ENCODE data around the gene ADGRB3.
A peak's percentile ranks its signal among the peaks of the same experiment; 100 is the strongest.
"Not testable (repeated sequence)": the region's sequence is repeated elsewhere in the genome, so short reads cannot be mapped to it uniquely, and the experiment has no call there.

Gene ADGRB3

DNA sequence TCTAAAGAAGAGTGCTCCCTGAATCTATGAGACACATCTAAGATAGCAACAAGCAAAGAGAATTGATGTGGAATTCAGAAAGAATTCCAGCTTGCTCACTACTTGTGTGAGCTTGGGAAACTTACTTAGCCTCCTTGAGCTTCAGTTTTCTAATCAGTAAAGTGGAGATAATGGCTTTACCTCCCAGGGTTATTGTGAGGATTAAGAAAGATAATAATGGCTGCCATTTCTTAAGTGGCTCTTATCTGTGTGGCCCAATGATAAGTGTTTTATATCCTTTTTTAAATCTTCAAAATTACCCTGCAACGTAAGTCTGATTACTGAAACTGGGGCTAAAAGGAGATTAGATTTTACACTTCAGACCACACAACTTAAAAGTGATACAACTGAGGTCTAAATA, 743.2 kb downstream of the ADGRB3 start:
- no peak for DNase-seq

DNA sequence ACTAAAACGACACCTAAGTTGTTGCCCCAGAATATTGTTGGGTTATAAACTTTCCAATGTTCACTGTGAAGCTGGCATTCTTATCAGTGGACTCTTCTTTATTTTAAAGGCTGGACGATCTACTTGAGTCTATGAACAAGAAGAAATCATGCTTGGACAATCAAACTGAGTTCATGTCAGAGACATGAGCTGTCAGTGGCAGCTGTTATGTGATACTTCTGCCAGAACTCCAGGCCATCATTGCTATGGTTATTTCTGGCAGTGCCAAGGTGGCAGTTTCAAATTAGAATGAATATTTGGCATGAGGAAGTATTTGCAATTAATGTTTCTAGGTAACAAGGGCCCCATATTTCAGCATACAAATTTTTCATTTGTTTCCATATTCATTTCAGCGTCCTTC, 744.4 kb downstream of the ADGRB3 start:
- DNase-seq: no peak

DNA sequence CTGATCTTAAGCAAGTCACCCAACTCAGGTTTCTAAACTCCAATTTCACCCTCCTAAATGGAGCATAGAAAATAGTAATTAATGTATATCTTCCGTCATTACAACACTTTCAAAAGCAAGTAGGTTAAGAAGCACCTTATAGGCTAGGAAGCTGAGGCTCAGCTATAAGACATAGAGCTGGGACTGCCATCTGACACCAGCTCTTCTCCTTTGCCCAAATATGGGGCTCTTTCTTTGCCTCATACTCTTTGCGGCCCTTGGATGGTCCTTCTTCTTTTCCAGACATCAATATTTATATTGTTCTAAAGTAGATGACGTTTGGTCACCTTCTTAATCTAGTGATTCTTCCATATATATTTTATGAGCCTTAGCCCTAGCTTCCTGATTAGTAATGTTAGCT, 748.5 kb downstream of the ADGRB3 start:
- DNase-seq: no peak

DNA sequence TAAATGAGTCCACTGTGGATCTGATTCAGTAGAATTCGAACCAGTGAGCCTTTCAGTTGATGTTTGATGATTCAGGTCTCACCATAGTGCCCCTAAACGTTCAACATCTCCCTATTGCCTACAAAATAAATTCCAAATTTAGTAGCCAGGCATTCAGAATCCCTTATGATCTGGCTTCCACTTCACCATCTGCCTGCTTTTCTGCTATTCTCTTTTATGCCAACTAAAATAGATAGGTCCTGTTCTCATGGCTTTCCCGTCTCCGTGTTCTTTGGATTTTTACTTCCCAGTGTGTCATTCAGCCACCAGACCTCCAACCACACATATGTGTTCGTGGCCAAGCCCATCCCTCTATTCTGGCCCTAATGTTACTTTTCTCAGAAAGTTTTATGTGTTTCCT, 751.3 kb downstream of the ADGRB3 start:
- DNase-seq: no peak

DNA sequence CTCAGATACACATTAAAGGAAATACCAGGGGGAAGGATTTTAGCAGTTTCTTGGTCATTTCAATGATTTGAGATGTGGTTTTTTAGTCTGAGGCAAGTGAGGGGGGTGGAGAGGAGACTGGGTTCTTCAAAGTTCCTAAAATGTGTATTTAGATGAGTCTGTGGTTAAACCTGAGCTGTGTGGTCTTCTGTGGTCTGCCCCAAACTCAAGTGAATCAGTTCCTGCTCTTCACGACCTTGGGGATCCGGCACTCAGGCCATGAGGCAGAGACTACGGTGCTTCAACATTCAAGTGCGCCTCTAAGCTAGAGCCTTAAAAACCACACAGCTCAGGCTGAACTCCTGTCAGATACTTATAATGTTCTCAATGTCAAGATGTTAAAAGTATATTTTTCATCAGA, 755.0 kb downstream of the ADGRB3 start:
- DNase-seq: peak; percentile 4

DNA sequence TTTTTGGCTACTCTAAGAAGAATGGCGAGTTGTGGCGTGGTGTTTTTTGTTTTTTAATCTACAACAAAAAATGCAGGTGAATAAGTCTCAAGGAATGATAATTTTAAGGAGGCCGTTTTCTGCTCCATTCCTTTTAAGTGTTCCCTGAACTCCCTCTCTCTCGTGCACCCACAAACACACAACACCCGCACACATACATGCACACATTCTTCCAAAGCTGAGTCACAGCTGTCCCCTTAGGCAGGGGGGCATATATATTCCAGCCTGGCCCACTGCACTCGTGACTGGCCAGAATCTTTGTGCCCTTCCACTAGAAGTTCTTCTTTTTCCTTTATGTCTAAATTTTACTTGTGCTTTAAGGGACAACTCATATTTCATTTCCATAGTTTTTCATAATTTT, 756.0 kb downstream of the ADGRB3 start:
- peak; percentile 2 for DNase-seq

DNA sequence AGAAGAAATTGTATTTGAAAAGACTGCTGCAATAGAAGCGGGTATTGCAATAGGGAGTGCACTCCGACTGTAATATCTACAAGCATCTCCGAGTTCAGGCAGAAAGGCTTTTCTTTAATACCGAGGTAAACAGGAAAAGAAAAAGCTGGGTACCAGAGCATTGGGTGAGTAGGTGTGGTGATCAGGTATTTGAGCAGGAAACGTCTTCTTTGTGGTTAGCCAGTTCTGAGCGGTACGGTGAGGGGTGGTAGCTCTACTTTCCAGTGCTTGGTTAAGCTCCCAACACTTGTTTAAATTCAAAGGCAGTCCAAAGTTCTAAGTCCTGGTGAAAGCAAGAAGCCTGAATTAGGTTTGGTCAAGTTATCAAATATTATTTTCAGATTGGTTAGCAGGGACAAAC, 757.7 kb downstream of the ADGRB3 start:
- no peak for DNase-seq

DNA sequence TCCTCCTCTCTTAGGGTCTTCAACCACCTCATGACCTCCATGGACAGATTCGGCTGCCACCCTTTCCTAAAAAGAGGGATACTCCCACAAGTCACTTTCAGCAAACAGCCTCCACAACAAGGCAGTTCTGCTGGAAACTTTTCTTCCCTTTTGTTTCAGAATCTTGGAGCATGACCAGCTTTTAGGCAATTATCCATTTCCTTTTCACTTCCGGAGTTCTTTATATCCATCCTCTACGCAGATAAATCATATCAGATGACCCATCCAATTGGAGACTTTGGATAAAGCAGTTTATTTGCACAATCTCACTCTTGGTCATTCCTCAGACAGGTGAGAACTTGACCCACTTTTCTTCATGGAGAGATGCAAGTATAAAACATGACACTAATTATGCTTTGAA, 763.2 kb downstream of the ADGRB3 start:
- no peak for DNase-seq

DNA sequence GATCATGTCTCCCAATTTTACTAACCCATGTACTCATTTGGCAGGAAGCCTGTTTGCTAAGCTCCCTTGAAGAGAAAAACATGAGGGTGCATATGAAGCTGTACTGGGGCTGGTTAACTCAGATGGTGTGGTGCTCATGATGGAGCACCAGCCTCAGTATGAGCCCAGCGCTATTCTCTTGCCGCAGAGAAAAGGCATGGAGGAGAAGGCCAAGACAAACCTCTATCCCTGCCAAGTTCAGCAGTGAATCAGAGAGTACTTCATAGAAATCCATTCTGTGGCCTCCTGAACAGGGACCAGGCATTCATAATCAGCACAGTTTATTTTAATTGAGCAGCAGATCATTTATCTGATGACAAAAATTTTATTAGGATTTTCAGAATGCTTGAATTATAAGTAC, 763.6 kb downstream of the ADGRB3 start:
- no peak for DNase-seq

DNA sequence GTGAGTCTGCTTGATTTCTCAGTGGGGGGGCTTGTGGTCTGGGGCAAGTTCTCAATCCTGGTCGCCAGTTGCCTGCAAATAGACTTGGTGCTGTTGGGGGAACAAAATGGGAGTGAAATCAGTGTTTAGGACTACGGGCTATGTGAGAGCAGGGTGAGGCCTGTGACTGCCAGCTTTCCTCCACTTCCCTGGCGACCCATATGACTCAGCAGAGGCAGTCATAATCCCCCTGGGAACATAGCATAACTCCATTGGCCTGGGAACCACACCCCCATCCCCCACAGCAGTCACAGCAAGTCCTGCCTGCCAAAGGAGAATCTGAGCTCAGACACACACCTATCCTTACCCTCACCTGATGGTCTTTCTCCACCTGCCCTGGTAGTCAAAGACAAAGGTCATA, 773.8 kb downstream of the ADGRB3 start:
- DNase-seq: no peak

DNA sequence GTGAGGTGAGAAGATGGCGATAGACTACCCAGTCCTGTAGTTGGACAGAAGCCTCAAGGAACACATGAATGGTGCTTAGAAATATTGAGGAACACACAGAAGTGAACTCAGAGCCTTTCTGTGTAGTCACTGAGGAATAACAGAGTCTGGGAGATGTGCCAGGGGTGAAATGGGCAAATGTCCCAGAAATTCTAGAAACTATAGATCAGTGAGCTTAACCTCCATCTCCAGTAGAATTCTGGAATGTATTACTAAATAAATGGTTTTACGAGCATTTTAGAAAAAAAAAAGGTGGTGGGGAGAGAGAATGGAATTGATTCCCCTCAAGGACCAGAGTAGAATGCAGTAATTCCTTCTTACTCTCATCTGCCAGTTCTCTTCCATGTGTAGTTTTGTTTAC, 781.7 kb downstream of the ADGRB3 start:
- DNase-seq: peak; percentile 75

DNA sequence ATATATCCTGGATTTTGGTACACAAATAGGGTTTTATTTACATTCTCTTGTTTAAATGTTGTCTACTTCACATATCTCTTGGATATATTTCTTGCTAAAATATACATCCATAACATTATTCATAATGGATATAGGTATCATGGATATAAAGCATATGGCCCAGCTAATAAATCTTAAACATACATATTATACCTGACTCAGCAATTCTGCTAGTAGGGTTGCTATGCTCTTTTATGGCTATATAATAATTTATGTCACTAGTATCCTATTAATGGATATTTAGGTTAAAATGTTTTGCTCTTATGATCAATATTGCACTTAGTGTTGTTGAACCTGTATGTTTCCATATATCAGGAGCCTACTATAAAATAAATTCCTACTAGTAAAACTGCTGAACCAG, 786.2 kb downstream of the ADGRB3 start:
- DNase-seq: no peak

DNA sequence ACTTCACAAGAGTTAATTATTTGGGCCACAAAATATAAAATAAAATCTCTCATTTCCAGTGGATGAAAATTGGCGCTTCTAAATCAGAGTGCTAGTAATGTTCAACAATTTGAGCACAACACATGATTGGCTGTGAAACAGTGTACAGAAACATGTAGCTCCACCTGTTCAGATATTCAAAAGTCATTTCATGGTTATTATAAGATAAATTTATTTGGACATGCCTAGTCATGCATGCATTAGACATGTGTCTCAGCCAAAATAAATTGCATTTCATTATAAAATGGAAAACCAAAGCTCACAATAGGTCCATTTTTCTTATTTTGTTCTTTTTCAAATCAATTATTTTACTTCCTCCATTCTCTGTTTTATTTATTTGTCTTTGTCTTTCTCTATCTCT, 786.9 kb downstream of the ADGRB3 start:
- DNase-seq: no peak

DNA sequence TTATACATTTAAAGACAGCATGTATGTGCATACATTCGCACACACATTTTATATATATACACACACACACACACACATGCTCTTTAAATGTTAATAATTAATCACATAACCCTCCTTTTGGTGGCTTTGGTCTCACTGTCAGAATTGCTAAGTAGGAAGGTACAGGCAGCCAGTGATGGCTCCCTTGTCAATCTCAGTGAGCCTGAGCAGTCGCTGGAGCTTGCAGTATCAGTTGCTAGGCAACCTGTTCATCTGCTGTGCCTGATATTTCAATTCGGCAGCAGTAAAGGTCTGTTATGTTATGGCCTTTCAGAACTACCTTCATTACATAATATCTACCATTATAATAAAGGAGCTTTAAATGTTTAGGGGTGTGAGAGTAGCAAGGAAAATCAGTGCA, 787.4 kb downstream of the ADGRB3 start:
- no peak for DNase-seq

DNA sequence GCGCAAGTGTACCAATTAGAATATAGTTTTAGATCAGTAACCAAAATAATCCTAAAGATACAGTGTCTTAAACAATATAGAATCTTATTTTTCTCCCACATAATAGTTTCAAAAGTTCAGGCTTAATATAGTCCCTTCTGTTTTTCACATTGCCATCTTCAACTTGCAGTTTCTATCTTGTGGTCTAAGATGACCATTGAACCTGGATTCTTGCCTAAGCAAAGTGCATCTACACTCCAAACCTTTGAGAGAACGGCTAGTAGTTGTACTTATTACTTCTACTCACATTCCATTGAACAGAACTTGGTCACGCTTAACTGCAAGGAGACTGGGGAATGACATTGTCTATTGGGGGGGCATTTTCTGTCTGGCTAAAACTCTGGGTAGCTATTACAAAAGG, 788.7 kb downstream of the ADGRB3 start:
- DNase-seq: no peak

DNA sequence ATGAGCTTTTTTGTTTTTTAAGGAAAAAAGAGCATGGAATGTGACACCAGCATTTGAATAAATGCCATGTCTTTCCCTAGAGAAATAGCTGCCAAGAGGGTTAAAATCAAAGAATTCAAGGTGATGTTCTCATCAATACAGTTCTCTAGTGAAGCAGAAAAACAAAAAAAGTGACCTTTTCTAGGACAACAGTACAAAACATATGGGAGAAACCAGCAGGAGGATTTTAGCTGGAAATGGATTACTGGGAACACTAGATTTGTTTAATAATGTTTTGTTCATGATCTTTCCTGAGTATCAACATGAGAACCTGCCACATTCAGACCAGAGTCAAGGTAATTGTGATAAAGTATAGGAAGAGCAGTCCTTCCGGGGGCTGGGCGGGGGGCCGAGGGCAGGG, 789.5 kb downstream of the ADGRB3 start:
- DNase-seq: no peak

DNA sequence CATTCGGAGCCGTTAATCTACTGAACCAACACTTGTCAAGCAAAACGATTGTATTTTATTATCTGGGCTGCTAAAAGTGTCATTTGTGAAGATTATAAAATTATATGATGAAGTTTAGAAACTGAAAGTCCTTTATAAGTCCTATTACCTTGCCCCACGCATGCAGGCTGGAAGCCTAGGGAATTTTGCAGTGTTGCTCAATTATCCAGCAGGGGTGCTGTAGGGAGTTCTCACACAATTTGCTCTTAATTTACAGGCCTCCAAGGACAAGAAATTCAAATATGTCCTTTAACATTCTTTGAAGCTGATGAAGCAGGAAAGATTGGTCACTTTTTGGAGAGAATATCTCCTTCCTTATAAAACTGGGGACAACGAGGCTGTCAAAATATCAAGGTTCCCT, 792.8 kb downstream of the ADGRB3 start:
- DNase-seq: no peak

DNA sequence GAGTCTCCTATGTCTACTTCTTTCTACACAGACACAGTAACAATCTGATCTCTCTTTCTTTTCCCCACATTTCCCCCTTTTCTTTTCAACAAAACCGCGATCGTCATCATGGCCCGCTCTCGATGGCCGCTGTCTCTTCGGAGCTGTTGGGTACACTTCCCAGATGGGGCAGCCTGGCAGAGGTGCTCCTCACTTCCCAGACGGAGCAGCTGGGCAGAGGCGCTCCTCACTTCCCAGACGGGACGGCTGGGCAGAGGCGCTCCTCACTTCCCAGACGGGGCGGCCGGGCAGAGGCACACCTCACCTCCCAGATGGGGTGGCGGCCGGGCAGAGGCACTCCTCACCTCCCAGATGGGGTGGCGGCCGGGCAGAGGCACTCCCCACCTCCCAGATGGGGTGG, 797.1 kb downstream of the ADGRB3 start:
- not testable (repeated sequence) for DNase-seq

DNA sequence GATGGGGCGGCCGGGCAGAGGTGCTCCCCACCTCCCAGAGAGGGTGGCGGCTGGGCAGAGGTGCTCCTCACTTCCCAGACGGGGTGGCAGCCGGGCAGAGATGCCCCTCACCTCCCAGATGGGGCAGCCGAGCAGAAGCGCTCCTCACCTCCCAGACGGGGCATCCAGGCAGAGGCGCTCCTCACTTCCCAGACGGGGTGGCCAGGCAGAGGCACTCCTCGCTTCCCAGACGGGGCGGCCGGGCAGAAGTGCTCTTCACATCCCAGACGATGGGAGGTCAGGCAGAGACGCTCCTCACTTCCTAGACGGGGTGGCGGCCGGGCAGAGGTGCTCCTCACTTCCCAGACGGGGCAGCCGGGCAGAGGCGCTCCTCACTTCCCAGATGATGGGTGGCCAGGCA, 798.0 kb downstream of the ADGRB3 start:
- not testable (repeated sequence) for DNase-seq

DNA sequence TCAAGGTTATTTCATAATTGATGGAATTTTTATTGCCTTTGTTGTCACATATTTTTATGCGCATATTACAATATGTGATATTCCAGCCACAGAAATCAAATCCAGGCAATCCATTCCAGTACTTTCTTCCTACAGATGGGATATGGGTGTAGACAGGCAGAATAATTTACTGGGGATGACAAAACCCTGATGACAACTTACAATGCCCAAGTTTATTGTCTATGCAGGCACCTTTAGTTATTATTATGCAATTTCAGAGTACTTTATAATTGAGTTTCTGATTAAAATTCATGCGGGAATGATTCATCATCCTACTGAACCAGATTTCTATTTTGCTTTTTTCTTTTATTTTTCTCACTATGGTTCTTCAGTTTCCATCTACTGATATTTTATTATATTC, 803.0 kb downstream of the ADGRB3 start:
- no peak for DNase-seq
